ENCODE results near the gene ZRANB3.

Gene ZRANB3

GRCh38 chr2:135271006-135271405 lies 260.0 kb downstream of the ZRANB3 start:
- no peak overlapping the region for H3K27ac Mint-ChIP-seq
- no peaks in the 10 kb centered on the region for H3K4me1 Mint-ChIP-seq
- H3K36me3 Mint-ChIP-seq (ENCODE audit: low read depth), result peaks cover 8% of the 10 kb centered on the region
- ATAC-seq (no peak), DNase-seq (no peak)
- H3K27me3 Mint-ChIP-seq, result no peaks in the 10 kb centered on the region
- peaks cover 5% of the 10 kb centered on the region for H3K9me3 Mint-ChIP-seq
- H3K4me3 Mint-ChIP-seq, result no peak overlapping the region

GRCh38 chr2:135265960-135266490 lies 265.0 kb downstream of the ZRANB3 start:
- H3K4me1 Mint-ChIP-seq, result no peaks in the 10 kb centered on the region
- no peaks in the 10 kb centered on the region for H3K27me3 Mint-ChIP-seq
- no peak overlapping the region for H3K4me3 Mint-ChIP-seq
- no peaks in the 10 kb centered on the region for H3K36me3 Mint-ChIP-seq (ENCODE audit: low read depth)
- no peak for ATAC-seq
- H3K27ac Mint-ChIP-seq, result no peak overlapping the region
- DNase-seq, result no peak
- H3K9me3 Mint-ChIP-seq, result no peaks in the 10 kb centered on the region

DNA sequence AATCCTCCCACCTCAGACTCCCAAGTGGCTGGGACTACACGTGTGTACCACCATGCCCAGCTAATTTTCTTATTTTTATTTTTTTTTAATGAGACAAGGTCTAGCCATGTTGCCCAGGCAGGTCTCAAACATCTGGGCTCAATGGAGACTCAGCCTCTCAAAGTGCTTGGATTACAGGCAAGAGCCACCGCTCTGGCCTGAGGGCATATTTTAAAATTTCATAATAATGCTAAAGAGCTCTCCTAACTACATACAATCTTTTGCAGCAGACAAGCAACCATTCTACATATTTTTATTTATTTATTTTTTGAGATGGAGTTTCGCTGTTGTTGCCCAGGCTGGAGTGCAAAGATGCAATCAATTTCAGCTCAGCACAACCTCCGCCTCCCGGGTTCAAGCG lies 271.9 kb downstream of the ZRANB3 start:
- DNase-seq (no peak), ATAC-seq (no peak)
- H3K27ac Mint-ChIP-seq, result no peak overlapping the region
- H3K36me3 Mint-ChIP-seq (ENCODE audit: low read depth), result no peaks in the 10 kb centered on the region
- no peak overlapping the region for H3K4me3 Mint-ChIP-seq
- H3K27me3 Mint-ChIP-seq, result no peaks in the 10 kb centered on the region
- H3K9me3 Mint-ChIP-seq, result no peaks in the 10 kb centered on the region
- no peaks in the 10 kb centered on the region for H3K4me1 Mint-ChIP-seq

DNA sequence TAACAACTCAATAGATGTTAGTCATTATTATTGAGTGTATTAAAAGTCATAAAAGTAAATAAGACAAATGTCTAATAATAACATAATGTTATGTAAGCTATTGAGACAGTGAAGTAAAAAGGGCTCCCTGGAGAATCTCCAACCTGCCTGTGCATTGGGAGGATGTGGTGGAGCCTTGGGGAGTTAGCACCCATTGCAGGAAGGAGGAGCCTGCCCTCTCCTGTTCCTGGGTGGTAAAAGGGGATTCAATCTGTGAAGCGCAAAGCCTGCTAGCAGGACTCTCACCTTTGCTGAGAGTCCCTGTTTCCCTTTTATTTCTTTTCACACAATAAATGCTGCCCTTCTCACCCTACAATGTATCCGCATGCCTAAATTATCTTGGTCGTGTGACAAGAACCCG lies 272.8 kb downstream of the ZRANB3 start:
- H3K36me3 Mint-ChIP-seq (ENCODE audit: low read depth), result no peaks in the 10 kb centered on the region
- H3K4me3 Mint-ChIP-seq, result no peak overlapping the region
- H3K9me3 Mint-ChIP-seq, result no peaks in the 10 kb centered on the region
- no peak overlapping the region for H3K27ac Mint-ChIP-seq
- H3K27me3 Mint-ChIP-seq, result no peaks in the 10 kb centered on the region
- DNase-seq, result no peak
- no peaks in the 10 kb centered on the region for H3K4me1 Mint-ChIP-seq
- ATAC-seq, result no peak

DNA sequence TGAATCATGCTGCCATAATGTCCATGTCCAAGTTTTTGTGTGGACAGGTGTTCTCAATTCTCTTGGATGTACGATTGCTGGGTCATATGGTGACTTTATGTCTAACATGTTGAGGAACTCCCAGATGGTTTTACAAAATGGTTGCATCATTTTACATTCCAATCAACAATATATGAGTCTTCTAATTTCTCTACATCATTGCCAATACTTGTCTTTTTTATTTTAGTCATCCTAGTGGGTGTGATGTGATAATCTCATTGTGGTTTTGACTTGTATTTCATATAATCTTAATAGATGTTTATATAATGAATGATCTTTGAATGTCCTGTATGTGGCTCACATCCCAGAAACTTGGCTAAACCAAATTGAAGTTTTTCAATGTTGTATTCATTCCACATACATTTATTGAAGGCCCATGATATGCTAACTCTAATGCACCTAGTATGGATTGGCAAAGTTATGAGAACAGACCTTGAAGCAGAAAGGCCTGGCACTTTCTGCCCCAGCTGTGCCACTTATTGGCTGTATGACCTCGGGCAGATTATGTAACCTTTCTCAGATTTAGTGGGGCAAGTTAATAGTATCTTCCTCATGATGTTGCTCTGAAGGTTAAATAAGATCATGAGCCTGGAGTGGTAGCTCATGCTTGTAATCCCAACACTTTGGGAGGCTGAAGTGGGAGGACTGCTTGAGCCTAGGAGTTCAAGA lies 273.5 kb downstream of the ZRANB3 start:
- H3K4me3 Mint-ChIP-seq, result no peak overlapping the region
- H3K9me3 Mint-ChIP-seq, result no peaks in the 10 kb centered on the region
- no peak overlapping the region for H3K27ac Mint-ChIP-seq
- ATAC-seq (no peak), DNase-seq (no peak)
- H3K36me3 Mint-ChIP-seq (ENCODE audit: low read depth), result peaks cover 2% of the 10 kb centered on the region
- no peaks in the 10 kb centered on the region for H3K4me1 Mint-ChIP-seq
- H3K27me3 Mint-ChIP-seq, result no peaks in the 10 kb centered on the region

- DNase-seq (no peak), ATAC-seq (no peak)
- Mint-ChIP-seq H3K27ac (no peak overlapping the region), H3K4me3 (no peak overlapping the region), H3K4me1 (no peaks in the 10 kb centered on the region), H3K9me3 (peaks cover 4% of the 10 kb centered on the region), H3K36me3 (ENCODE audit: low read depth) (peaks cover 2% of the 10 kb centered on the region), H3K27me3 (no peaks in the 10 kb centered on the region)
Observed at GRCh38 chr2:135256531-135257260, 274.3 kb downstream of the ZRANB3 start.

- Mint-ChIP-seq H3K27me3 (no peaks in the 10 kb centered on the region), H3K4me1 (no peaks in the 10 kb centered on the region), H3K36me3 (ENCODE audit: low read depth) (peaks cover 16% of the 10 kb centered on the region), H3K4me3 (no peak overlapping the region), H3K27ac (no peak overlapping the region), H3K9me3 (peaks cover 15% of the 10 kb centered on the region)
- DNase-seq (no peak), ATAC-seq (no peak)
Observed at GRCh38 chr2:135255208-135255607, 275.8 kb downstream of the ZRANB3 start.

- Mint-ChIP-seq H3K27me3 (no peaks in the 10 kb centered on the region), H3K36me3 (ENCODE audit: low read depth) (peaks cover 23% of the 10 kb centered on the region), H3K4me1 (no peaks in the 10 kb centered on the region), H3K27ac (no peak overlapping the region), H3K4me3 (no peak overlapping the region), H3K9me3 (peaks cover 25% of the 10 kb centered on the region)
- DNase-seq, result no peak
- no peak for ATAC-seq
Observed at GRCh38 chr2:135252805-135253458, 278.1 kb downstream of the ZRANB3 start.

DNA sequence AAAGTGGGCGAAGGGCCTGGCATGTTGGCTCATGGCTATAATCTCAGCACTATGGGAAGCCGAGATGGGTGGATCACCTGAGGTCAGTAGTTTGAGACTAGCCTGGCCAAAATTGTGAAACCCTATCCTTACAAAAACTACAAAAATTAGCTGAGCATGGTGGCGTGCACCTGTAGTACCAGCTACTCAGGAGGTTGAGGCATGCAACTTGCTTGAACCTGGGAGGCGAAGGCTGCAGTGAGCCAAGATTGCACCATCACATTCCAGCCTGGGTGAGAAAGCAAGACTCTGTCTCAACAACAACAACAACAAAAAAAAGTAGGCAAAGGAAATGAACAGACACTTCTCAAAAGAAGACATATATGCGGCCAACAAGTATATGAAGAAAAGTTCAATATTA lies 282.4 kb downstream of the ZRANB3 start:
- Mint-ChIP-seq H3K4me3 (no peak overlapping the region), H3K27me3 (no peaks in the 10 kb centered on the region), H3K27ac (no peak overlapping the region), H3K9me3 (peaks cover 25% of the 10 kb centered on the region), H3K4me1 (peaks cover 21% of the 10 kb centered on the region), H3K36me3 (ENCODE audit: low read depth) (peaks cover 23% of the 10 kb centered on the region)
- DNase-seq (no peak), ATAC-seq (no peak)

DNA sequence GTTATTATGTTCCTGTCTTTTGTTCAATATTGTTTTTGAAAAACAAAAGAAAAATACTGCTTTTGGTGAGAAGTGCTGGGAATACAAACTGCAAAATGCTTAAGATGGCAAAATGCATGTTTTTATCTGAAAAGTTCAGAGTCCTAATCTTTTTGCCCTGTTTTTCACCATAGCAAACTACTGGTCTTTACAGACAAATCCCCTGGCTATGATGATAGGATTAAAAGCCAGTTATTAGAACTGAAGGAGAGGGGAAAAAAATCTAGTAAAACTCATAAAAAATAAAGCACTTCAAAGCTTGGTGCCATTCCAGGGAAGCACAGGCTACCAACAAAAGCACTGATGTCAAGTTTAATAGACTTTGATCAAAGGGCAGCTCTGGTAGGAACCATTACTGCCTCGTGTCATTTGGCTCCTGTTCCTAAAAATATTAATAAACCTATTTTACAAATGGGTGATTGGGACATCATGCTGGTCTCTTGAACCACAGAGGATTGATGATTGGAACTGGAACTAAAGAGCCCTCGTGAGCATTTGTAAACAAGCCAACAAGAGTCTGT lies 284.2 kb downstream of the ZRANB3 start:
- H3K27me3 Mint-ChIP-seq, result no peaks in the 10 kb centered on the region
- H3K9me3 Mint-ChIP-seq, result peaks cover 22% of the 10 kb centered on the region
- peaks cover 20% of the 10 kb centered on the region for H3K36me3 Mint-ChIP-seq (ENCODE audit: low read depth)
- DNase-seq (no peak), ATAC-seq (no peak)
- H3K27ac Mint-ChIP-seq, result peak overlapping the region; percentile 16
- no peak overlapping the region for H3K4me3 Mint-ChIP-seq
- H3K4me1 Mint-ChIP-seq, result peaks cover 25% of the 10 kb centered on the region

GRCh38 chr2:135245071-135245470 lies 285.9 kb downstream of the ZRANB3 start:
- peak overlapping the region; percentile 79 for H3K27ac Mint-ChIP-seq
- ATAC-seq, result peak; percentile 99

DNA sequence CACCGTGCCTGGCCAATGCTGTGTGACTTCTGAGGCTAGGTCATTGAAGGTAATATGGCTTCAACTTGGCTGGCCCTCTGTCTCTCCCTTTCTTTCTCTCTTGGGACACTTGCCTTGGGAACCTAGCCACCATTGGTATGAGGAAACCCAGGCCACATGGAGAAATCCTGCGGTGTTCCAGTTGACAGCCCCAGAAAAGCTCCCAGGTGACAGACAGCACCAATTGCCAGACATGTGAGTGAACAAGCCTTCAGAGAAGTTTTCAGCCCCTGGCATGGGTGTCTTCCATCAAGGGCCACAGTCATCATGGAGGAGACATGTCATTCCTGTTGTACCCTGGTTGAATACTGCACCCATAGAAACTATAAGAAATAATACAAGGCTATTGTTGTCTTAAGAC lies 292.4 kb downstream of the ZRANB3 start:
- peaks cover 6% of the 10 kb centered on the region for H3K36me3 Mint-ChIP-seq (ENCODE audit: low read depth)
- no peak overlapping the region for H3K4me3 Mint-ChIP-seq
- H3K27me3 Mint-ChIP-seq, result no peaks in the 10 kb centered on the region
- peaks cover 4% of the 10 kb centered on the region for H3K4me1 Mint-ChIP-seq
- H3K9me3 Mint-ChIP-seq, result peaks cover 11% of the 10 kb centered on the region
- H3K27ac Mint-ChIP-seq, result no peak overlapping the region
- no peak for DNase-seq
- no peak for ATAC-seq

More at GRCh38 chr2:135245071-135245470, 285.9 kb downstream of the ZRANB3 start:
- DNase-seq, result peak; percentile 12
- H3K9me3 Mint-ChIP-seq, result peaks cover 9% of the 10 kb centered on the region
- H3K36me3 Mint-ChIP-seq (ENCODE audit: low read depth), result peaks cover 5% of the 10 kb centered on the region
- H3K4me1 Mint-ChIP-seq, result peaks cover 25% of the 10 kb centered on the region
- H3K4me3 Mint-ChIP-seq, result no peak overlapping the region
- H3K27me3 Mint-ChIP-seq, result no peaks in the 10 kb centered on the region

GRCh38 chr2:135230150-135230549 lies 300.9 kb downstream of the ZRANB3 start:
- no peak overlapping the region for H3K4me3 Mint-ChIP-seq
- DNase-seq (no peak), ATAC-seq (no peak)
- H3K27me3 Mint-ChIP-seq, result no peaks in the 10 kb centered on the region
- H3K9me3 Mint-ChIP-seq, result peaks cover 4% of the 10 kb centered on the region
- peaks cover 2% of the 10 kb centered on the region for H3K36me3 Mint-ChIP-seq (ENCODE audit: low read depth)
- H3K4me1 Mint-ChIP-seq, result no peaks in the 10 kb centered on the region
- H3K27ac Mint-ChIP-seq, result no peak overlapping the region

GRCh38 chr2:135227386-135227785 lies 303.6 kb downstream of the ZRANB3 start:
- DNase-seq (no peak), ATAC-seq (no peak)
- Mint-ChIP-seq H3K27ac (no peak overlapping the region), H3K27me3 (no peaks in the 10 kb centered on the region), H3K4me3 (no peak overlapping the region), H3K36me3 (ENCODE audit: low read depth) (peaks cover 2% of the 10 kb centered on the region), H3K4me1 (no peaks in the 10 kb centered on the region), H3K9me3 (no peaks in the 10 kb centered on the region)
